SH-SY5Y (cell line): ENCODE data around the gene PACSIN3.

ENCODE experiments used
- GATA2 ChIP-seq: IDR thresholded peaks from 2 replicates; pipeline ENCODE4 v1.6.1; 2011; ENCODE audit warnings: mild to moderate bottlenecking, low read depth, low read length
- GATA3 ChIP-seq: IDR thresholded peaks from 2 replicates; pipeline ENCODE4 v1.6.1; 2011; ENCODE audit warnings: low read depth, mild to moderate bottlenecking, low read length, moderate library complexity

The PACSIN3 gene

GRCh38 chr11:47180006-47180787 is 6.0 kb downstream of the PACSIN3 start:
- TF ChIP-seq GATA3 = no peak
- no peak for TF ChIP-seq GATA2

GRCh38 chr11:47179655-47179991 is 6.6 kb downstream of the PACSIN3 start:
- no peak for TF ChIP-seq GATA3
- no peak for TF ChIP-seq GATA2

GRCh38 chr11:47178737-47179654 is 7.2 kb downstream of the PACSIN3 start:
- TF ChIP-seq GATA2 = no peak
- no peak for TF ChIP-seq GATA3

- no peak for TF ChIP-seq GATA2
- TF ChIP-seq GATA3 = no peak
Observed at GRCh38 chr11:47178316-47178715, 7.9 kb downstream of the PACSIN3 start.

GRCh38 chr11:47177846-47178245 is 8.4 kb downstream of the PACSIN3 start:
- TF ChIP-seq GATA2 (no peak), GATA3 (no peak)

GRCh38 chr11:47177229-47177845 is 8.9 kb downstream of the PACSIN3 start:
- TF ChIP-seq GATA2 (peak; percentile 72), GATA3 (no peak)

- no peak for TF ChIP-seq GATA3
- TF ChIP-seq GATA2 = no peak
Observed at GRCh38 chr11:47176328-47177228, 9.7 kb downstream of the PACSIN3 start, which contains the start of gene ARFGAP2. Gene ARFGAP2 (minus strand): TSS chr11:47176879. CDS start chr11:47176853, 26 bp downstream.

- no peak for TF ChIP-seq GATA2
- no peak for TF ChIP-seq GATA3
Observed at GRCh38 chr11:47175746-47176327, 10.4 kb downstream of the PACSIN3 start.

GRCh38 chr11:47172740-47173336 is 13.4 kb downstream of the PACSIN3 start:
- TF ChIP-seq GATA2 = no peak
- TF ChIP-seq GATA3 = no peak

GRCh38 chr11:47171856-47172255 is 14.4 kb downstream of the PACSIN3 start:
- no peak for TF ChIP-seq GATA2
- TF ChIP-seq GATA3 = no peak

- TF ChIP-seq GATA2 (no peak), GATA3 (no peak)
Observed at GRCh38 chr11:47171061-47171838, 15.0 kb downstream of the PACSIN3 start.

GRCh38 chr11:47166368-47166767 is 19.9 kb downstream of the PACSIN3 start:
- no peak for TF ChIP-seq GATA3
- TF ChIP-seq GATA2 = no peak
